H9 (cell line): ENCODE results near the gene HIC2. TPM values are rescaled to one million over a fixed set of nuclear protein-coding genes. Genes with fewer than 3 reads are reported as not detected.
"Not testable (repeated sequence)": the region's sequence is repeated elsewhere in the genome, so short reads cannot be mapped to it uniquely, and the experiment has no call there.

ENCODE experiments used
- DNase-seq: peaks from one replicate; pipeline ENCODE4 v3.0.0-alpha.2; 2017
- H2AFZ ChIP-seq: one replicate; pipeline ENCODE4 v1.6.1; 2013; ENCODE audit warnings: mild to moderate bottlenecking, low read length, control low read depth, moderate library complexity
- H2AK5ac ChIP-seq: 2 replicates; pipeline ENCODE4 v1.6.1; 2013; ENCODE audit warnings: low read length, control low read depth, mixed read lengths; ENCODE audit not compliant: insufficient read length
- H2BK120ac ChIP-seq: one replicate; pipeline ENCODE4 v1.6.1; 2013; ENCODE audit warnings: low read depth, mild to moderate bottlenecking, low read length, control low read depth, inconsistent platforms; ENCODE audit not compliant: poor library complexity, severe bottlenecking
- H2BK12ac ChIP-seq: 2 replicates; pipeline ENCODE4 v1.6.1; 2013; ENCODE audit warnings: low read length, control low read depth, mixed read lengths, low read depth; ENCODE audit not compliant: insufficient read length
- H2BK15ac ChIP-seq: 2 replicates; pipeline ENCODE4 v1.6.1; 2013; ENCODE audit warnings: low read depth, low read length, control low read depth
- H2BK20ac ChIP-seq: one replicate; pipeline ENCODE4 v1.6.1; 2013; ENCODE audit warnings: low read depth, mild to moderate bottlenecking, low read length, control low read depth, inconsistent platforms; ENCODE audit not compliant: poor library complexity, severe bottlenecking
- H2BK5ac ChIP-seq: 2 replicates; pipeline ENCODE4 v1.6.1; 2013; ENCODE audit warnings: low read length, control low read depth, mixed read lengths; ENCODE audit not compliant: insufficient read length
- H3K14ac ChIP-seq: 2 replicates; pipeline ENCODE4 v1.6.1; 2013; ENCODE audit warnings: low read length, control low read depth; ENCODE audit not compliant: insufficient read depth
- H3K18ac ChIP-seq: 2 replicates; pipeline ENCODE4 v1.6.1; 2013; ENCODE audit warnings: low read depth, mild to moderate bottlenecking, mixed read lengths, low read length, control low read depth; ENCODE audit not compliant: insufficient read length
- H3K23ac ChIP-seq: 2 replicates; pipeline ENCODE4 v1.6.1; 2013; ENCODE audit warnings: low read length, control low read depth, mixed read lengths, low read depth; ENCODE audit not compliant: insufficient read length
- H3K23me2 ChIP-seq: 2 replicates; pipeline ENCODE4 v1.6.1; 2013; ENCODE audit warnings: low read depth, mild to moderate bottlenecking, mixed read lengths, low read length, control low read depth; ENCODE audit not compliant: insufficient read length, poor library complexity, severe bottlenecking
- H3K27ac ChIP-seq: 2 replicates; pipeline ENCODE4 v1.5.1; 2013; ENCODE audit warnings: low read length, control low read depth, mixed read lengths, low read depth; ENCODE audit not compliant: insufficient read length
- H3K27me3 ChIP-seq: 2 replicates; pipeline ENCODE4 v1.6.1; 2013; ENCODE audit warnings: low read length, control low read depth, inconsistent platforms; ENCODE audit not compliant: insufficient read depth
- H3K4ac ChIP-seq: 2 replicates; pipeline ENCODE4 v1.6.1; 2013; ENCODE audit warnings: low read depth, mild to moderate bottlenecking, control low read depth, inconsistent platforms, low read length, moderate library complexity
- H3K4me1 ChIP-seq: 2 replicates; pipeline ENCODE4 v1.6.1; 2013; ENCODE audit warnings: low read length, control low read depth, inconsistent platforms; ENCODE audit not compliant: insufficient read depth
- H3K4me2 ChIP-seq: 2 replicates; pipeline ENCODE4 v1.6.1; 2013; ENCODE audit warnings: low read length, control low read depth, mixed read lengths; ENCODE audit not compliant: insufficient read length, insufficient read depth
- H3K56ac ChIP-seq: 2 replicates; pipeline ENCODE4 v1.6.1; 2013; ENCODE audit warnings: low read depth, mild to moderate bottlenecking, mixed read lengths, low read length, control low read depth; ENCODE audit not compliant: insufficient read length
- H3K79me1 ChIP-seq: 2 replicates; pipeline ENCODE4 v1.6.1; 2013; ENCODE audit warnings: low read depth, mild to moderate bottlenecking, moderate library complexity, low read length, control low read depth, inconsistent platforms; ENCODE audit not compliant: insufficient read depth, poor library complexity, severe bottlenecking
- H3K79me2 ChIP-seq: 2 replicates; pipeline ENCODE4 v1.6.1; 2013; ENCODE audit warnings: low read length, control low read depth, inconsistent platforms; ENCODE audit not compliant: insufficient read depth
- H3K9ac ChIP-seq: 2 replicates; pipeline ENCODE4 v1.6.1; 2013; ENCODE audit warnings: low read length, control low read depth, mixed read lengths; ENCODE audit not compliant: insufficient read length; ENCODE audit errors: extremely low read depth
- H3K9me3 ChIP-seq: one replicate; pipeline ENCODE4 v1.6.1; 2013; ENCODE audit warnings: low read depth, low read length, inconsistent platforms; ENCODE audit not compliant: control insufficient read depth
- H3T11ph ChIP-seq: one replicate; pipeline ENCODE4 v1.6.1; 2013; ENCODE audit warnings: mild to moderate bottlenecking, low read length, control low read depth, inconsistent platforms
- H4K20me1 ChIP-seq: one replicate; pipeline ENCODE4 v1.6.1; 2013; ENCODE audit not compliant: control insufficient read depth, insufficient read length, insufficient read depth
- H4K5ac ChIP-seq: 2 replicates; pipeline ENCODE4 v1.6.1; 2013; ENCODE audit warnings: low read depth, mild to moderate bottlenecking, mixed read lengths, low read length, control low read depth; ENCODE audit not compliant: insufficient read length
- H4K8ac ChIP-seq: replicated peaks from 2 replicates; pipeline ENCODE4 v1.6.1; 2013; ENCODE audit warnings: low read length, control low read depth, mixed read lengths, low read depth; ENCODE audit not compliant: insufficient read length
- H4K91ac ChIP-seq: 2 replicates; pipeline ENCODE4 v1.6.1; 2013; ENCODE audit warnings: low read depth, mild to moderate bottlenecking, moderate library complexity, mixed read lengths, low read length, control low read depth; ENCODE audit not compliant: insufficient read length
- H3K27ac Mint-ChIP-seq, 3 experiments: 2 replicates in 2 of 3; 3 replicates in 1 of 3; pipeline ENCODE4 v1.8.0; 2020 to 2021; ENCODE audit warnings: mixed read lengths in 3 of 3, mild to moderate bottlenecking in 1 of 3, moderate library complexity in 1 of 3
- H3K27me3 Mint-ChIP-seq: 2 replicates; pipeline ENCODE4 v1.8.0; 2021; ENCODE audit warnings: low read depth, mild to moderate bottlenecking, moderate library complexity, mixed read lengths
- H3K36me3 Mint-ChIP-seq, 3 experiments: 2 replicates in 2 of 3; 3 replicates in 1 of 3; pipeline ENCODE4 v1.8.0; 2020 to 2021; ENCODE audit warnings: low read depth in 3 of 3, mixed read lengths in 3 of 3; ENCODE audit not compliant: insufficient read depth in 1 of 3
- H3K4me1 Mint-ChIP-seq, 2 experiments: 2 replicates each; pipeline ENCODE4 v1.8.0; 2020; ENCODE audit warnings: mixed read lengths in 2 of 2
- H3K4me3 Mint-ChIP-seq, 2 experiments: 2 replicates in 1 of 2; 3 replicates in 1 of 2; pipeline ENCODE4 v1.8.0; 2020 to 2021; ENCODE audit warnings: mild to moderate bottlenecking in 2 of 2, mixed read lengths in 2 of 2, moderate library complexity in 1 of 2
- H3K9me3 Mint-ChIP-seq, 2 experiments: 2 replicates in 1 of 2; 3 replicates in 1 of 2; pipeline ENCODE4 v1.8.0; 2020; ENCODE audit warnings: mild to moderate bottlenecking in 2 of 2, mixed read lengths in 2 of 2, moderate library complexity in 1 of 2
- WGBS: extraction: QIAGEN DNeasy Blood & Tissue Kit; methylation state at CpG from one replicate; pipeline ENCODE4 v1.1.7; 2013; ENCODE audit warnings: missing lambda C conversion rate, low lambda C conversion rate, mixed read lengths; ENCODE audit not compliant: insufficient read length; ENCODE audit errors: extremely low coverage; 5-methylcytosine and 5-hydroxymethylcytosine counted together
- total RNA-seq: library from RNA; stranded (reverse); gene quantifications from 2 replicates; pipeline ENCODE4 v1.2.1, GENCODE V29; 2021

The HIC2 gene
- total RNA-seq, 1 experiment from 2014 or later, result 24.9 TPM

DNA sequence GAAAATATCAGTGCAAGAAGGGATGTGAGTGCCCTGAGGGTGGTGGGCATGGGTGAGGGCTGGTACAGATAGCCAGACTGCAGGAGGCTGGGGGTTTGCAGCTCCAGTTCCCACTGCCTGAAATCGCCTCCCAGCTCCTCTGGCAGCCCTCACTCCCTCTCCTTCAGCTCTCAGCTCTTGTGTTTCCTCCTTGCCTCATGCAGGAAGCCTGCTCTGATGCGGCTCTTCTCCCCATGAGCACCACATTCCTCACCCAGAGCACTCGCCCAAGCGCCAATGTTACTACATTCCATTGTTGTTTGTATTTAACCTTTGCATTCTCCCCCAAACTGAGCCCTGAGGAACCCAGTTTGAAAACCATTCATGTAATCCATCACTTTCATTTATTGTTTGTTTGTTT is 41.3 kb upstream of the HIC2 start:
- not testable (repeated sequence) for H3K27ac ChIP-seq, H3T11ph ChIP-seq, H2BK20ac ChIP-seq, H2BK12ac ChIP-seq, H2AFZ ChIP-seq, H3K4me1 Mint-ChIP-seq, H3K36me3 Mint-ChIP-seq, H3K27me3 Mint-ChIP-seq, H3K79me2 ChIP-seq, H3K4me2 ChIP-seq, H3K23me2 ChIP-seq, DNase-seq, H3K18ac ChIP-seq, H3K79me1 ChIP-seq, H2BK15ac ChIP-seq, H2BK120ac ChIP-seq, H4K5ac ChIP-seq, H4K91ac ChIP-seq, H4K20me1 ChIP-seq, H3K4me1 ChIP-seq, H3K4me3 Mint-ChIP-seq, H4K8ac ChIP-seq, H3K9me3 ChIP-seq, H3K9ac ChIP-seq, H3K14ac ChIP-seq, H3K27me3 ChIP-seq, H3K4ac ChIP-seq, H3K23ac ChIP-seq, H3K56ac ChIP-seq, H3K9me3 Mint-ChIP-seq, H3K27ac Mint-ChIP-seq, H2BK5ac ChIP-seq, H2AK5ac ChIP-seq
- WGBS, result no CpG with 5 or more reads among the region's 4 CpGs

DNA sequence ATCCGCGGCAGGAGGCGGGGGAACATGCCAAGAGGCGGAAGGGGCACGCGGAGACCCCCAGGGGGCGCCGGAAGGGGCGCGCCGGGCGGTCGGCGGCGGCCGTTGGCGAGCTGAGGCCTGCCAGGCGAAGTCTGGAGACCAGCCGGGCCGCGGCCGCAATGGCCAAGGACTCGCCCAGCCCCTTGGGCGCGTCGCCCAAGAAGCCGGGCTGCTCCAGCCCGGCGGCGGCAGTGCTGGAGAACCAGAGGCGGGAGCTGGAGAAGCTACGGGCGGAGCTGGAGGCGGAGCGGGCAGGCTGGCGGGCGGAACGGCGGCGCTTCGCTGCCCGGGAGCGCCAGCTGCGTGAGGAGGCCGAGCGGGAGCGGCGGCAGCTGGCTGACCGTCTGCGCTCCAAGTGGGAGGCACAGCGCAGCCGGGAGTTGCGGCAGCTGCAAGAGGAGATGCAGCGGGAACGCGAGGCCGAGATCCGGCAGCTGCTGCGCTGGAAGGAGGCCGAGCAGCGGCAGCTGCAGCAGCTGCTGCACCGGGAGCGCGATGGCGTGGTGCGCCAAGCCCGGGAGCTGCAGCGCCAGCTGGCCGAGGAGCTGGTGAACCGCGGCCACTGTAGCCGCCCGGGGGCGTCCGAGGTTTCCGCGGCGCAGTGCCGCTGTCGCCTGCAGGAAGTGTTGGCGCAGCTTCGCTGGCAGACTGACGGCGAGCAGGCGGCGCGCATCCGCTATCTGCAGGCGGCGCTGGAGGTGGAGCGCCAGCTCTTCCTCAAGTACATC is 33.3 kb upstream of the HIC2 start, which contains the start of gene RIMBP3B:
Gene RIMBP3B, plus strand, starts transcription at position 51 of the 767 bp plus-strand sequence. Its CDS starts 108 bp downstream, at position 159.
- H2BK120ac ChIP-seq, H3T11ph ChIP-seq, H3K79me2 ChIP-seq, H3K4me3 Mint-ChIP-seq, H3K79me1 ChIP-seq, H2BK20ac ChIP-seq, H2AFZ ChIP-seq, H3K56ac ChIP-seq, H3K27me3 Mint-ChIP-seq, H3K4ac ChIP-seq, H2BK5ac ChIP-seq, H3K9me3 Mint-ChIP-seq, H3K23ac ChIP-seq, H3K4me2 ChIP-seq, H3K9me3 ChIP-seq, H2BK15ac ChIP-seq, H3K9ac ChIP-seq, H3K18ac ChIP-seq, H2AK5ac ChIP-seq, H4K91ac ChIP-seq, H3K27ac ChIP-seq, DNase-seq, H3K4me1 Mint-ChIP-seq, H3K27ac Mint-ChIP-seq, H3K23me2 ChIP-seq, H3K36me3 Mint-ChIP-seq, H2BK12ac ChIP-seq, H4K5ac ChIP-seq, H3K14ac ChIP-seq, H4K20me1 ChIP-seq, H4K8ac ChIP-seq, H3K4me1 ChIP-seq, H3K27me3 ChIP-seq: not testable (repeated sequence)
- WGBS, result no CpG with 5 or more reads among the region's 91 CpGs
